ENCODE measurements around the gene SLC26A5.
A peak's percentile ranks its signal among the peaks of the same experiment; 100 is the strongest.

Gene SLC26A5

GRCh38 chr7:103373866-103374643, 72.0 kb downstream of the SLC26A5 start:
- TF ChIP-seq, protein P1, sequence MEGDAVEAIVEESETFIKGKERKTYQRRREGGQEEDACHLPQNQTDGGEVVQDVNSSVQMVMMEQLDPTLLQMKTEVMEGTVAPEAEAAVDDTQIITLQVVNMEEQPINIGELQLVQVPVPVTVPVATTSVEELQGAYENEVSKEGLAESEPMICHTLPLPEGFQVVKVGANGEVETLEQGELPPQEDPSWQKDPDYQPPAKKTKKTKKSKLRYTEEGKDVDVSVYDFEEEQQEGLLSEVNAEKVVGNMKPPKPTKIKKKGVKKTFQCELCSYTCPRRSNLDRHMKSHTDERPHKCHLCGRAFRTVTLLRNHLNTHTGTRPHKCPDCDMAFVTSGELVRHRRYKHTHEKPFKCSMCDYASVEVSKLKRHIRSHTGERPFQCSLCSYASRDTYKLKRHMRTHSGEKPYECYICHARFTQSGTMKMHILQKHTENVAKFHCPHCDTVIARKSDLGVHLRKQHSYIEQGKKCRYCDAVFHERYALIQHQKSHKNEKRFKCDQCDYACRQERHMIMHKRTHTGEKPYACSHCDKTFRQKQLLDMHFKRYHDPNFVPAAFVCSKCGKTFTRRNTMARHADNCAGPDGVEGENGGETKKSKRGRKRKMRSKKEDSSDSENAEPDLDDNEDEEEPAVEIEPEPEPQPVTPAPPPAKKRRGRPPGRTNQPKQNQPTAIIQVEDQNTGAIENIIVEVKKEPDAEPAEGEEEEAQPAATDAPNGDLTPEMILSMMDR (conservative IDR thresholded peaks at IDR 0.05; ENCODE audit: control insufficient read depth, insufficient read depth, low read depth, low read length): no peak
- no peak overlapping the region for H3K4me3 ChIP-seq (ENCODE audit: control insufficient read depth, low read depth, low read length)
- DNase-seq (ENCODE audit: low read depth): no peak

GRCh38 chr7:103369432-103369831, 76.6 kb downstream of the SLC26A5 start:
- no peak for DNase-seq (ENCODE audit: low read depth)
- no peak overlapping the region for H3K4me3 ChIP-seq (ENCODE audit: control insufficient read depth, low read depth, low read length)
- TF ChIP-seq, protein P1 (conservative IDR thresholded peaks at IDR 0.05; ENCODE audit: control insufficient read depth, insufficient read depth, low read depth, low read length): no peak

DNA sequence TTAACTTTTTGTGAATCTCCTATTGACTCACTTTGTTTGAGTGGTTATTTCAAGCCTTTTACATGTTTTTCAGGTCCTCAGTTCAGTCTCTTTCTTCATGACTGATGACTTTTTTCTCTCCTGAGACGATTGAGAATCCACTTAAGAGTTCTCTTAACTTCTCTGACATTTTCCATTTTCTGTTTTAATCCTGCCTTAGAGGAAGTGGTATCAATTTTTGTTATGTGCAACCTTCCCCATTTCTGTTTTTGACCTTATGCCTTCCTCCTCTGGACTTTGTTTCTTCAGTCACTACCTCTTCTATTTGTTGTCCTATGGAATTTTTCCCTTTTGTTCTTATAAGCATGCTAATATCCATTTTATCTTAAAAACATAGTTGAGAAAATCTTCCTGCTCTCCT, 96.2 kb downstream of the SLC26A5 start:
- DNase-seq (ENCODE audit: low read depth): no peak
- H3K4me3 ChIP-seq (ENCODE audit: control insufficient read depth, low read depth, low read length): no peak overlapping the region
- TF ChIP-seq, protein P1 (conservative IDR thresholded peaks at IDR 0.05; ENCODE audit: control insufficient read depth, insufficient read depth, low read depth, low read length): no peak

- TF ChIP-seq, protein P1 (conservative IDR thresholded peaks at IDR 0.05; ENCODE audit: control insufficient read depth, insufficient read depth, low read depth, low read length): no peak
- DNase-seq (ENCODE audit: low read depth): no peak
- peak overlapping the region; percentile 95 for H3K4me3 ChIP-seq (ENCODE audit: control insufficient read depth, low read depth, low read length)
These were observed 97.0 kb downstream of the SLC26A5 start for GRCh38 chr7:103348959-103349358.

DNA sequence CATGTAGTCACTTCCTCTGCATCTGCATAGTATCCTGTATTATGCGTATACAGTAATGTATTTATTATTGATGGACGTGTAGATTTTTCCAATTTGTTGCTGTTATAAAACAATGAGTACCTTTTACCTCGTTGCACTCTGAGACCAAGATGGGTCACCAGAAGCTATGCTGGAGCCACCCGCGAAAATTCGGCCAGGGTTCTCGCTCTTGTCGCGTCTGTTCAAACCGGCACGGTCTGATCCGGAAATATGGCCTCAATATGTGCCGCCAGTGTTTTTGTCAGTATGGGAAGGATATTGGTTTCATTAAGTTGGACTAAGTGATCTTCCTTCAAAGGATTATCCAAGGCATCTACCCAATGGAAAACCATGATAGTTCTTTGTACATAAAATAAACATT, 97.6 kb downstream of the SLC26A5 start:
- TF ChIP-seq, protein P1 (conservative IDR thresholded peaks at IDR 0.05; ENCODE audit: control insufficient read depth, insufficient read depth, low read depth, low read length): no peak
- H3K4me3 ChIP-seq (ENCODE audit: control insufficient read depth, low read depth, low read length): peak overlapping the region; percentile 95
- no peak for DNase-seq (ENCODE audit: low read depth)

DNA sequence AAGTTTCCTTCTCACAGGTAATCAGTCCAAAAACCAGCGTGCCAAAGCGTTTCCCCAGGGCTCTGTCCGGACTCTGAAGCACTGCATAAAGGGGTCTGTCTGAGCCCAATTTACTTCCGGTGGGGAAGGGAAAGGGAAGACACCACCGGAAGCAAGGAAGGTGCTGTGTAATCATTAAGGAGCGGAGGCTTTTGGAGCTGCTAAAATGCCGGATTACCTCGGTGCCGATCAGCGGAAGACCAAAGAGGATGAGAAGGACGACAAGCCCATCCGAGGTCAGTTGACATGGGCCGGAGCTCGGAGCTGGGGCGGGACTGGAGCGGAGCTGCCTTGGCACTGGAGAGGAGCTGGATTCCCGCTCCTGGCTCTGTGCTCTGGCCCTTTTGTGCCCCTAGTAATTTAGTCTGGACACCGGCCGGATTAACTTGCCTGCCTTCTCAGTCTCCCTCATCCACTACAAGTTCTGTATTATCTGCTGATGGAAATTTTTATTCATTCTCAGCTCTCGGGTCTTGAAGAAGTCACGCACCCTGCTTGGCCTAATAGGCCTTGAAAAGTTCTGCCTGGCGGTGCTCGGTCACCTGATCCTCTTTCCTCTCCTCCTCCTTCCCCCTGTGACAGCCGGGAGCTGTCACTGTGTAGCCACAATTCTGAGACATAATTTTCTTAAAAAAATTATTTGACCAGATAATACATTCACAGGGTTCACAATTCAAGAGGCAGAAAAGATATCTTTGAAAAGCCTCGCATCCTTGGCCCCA, 98.3 kb downstream of the SLC26A5 start, which contains the start of gene PSMC2:
Gene PSMC2 (plus strand): TSS at position 137 of the 761 bp plus-strand sequence. CDS start 69 bp downstream, at position 206.
- peak within 1 kb of the TSS; percentile 95 for H3K4me3 ChIP-seq (ENCODE audit: control insufficient read depth, low read depth, low read length)
- peak; percentile 93 for DNase-seq (ENCODE audit: low read depth)
- TF ChIP-seq, protein P1 (conservative IDR thresholded peaks at IDR 0.05; ENCODE audit: control insufficient read depth, insufficient read depth, low read depth, low read length): no peak

All from fibroblast of mammary gland (primary cell).